ENCODE data around the gene SLC37A1.

SLC37A1 gene

GRCh38 chr21:42540396-42540795 lies 26.7 kb downstream of the SLC37A1 start:
- no peak overlapping the region for H3K27ac ChIP-seq (ENCODE audit: insufficient read depth in 1 of 2, low read depth in 1 of 2, low read length in 2 of 2, poor library complexity in 1 of 2, severe bottlenecking in 2 of 2)
- H3K36me3 ChIP-seq (ENCODE audit: control insufficient read depth in 4 of 4, insufficient read depth in 4 of 4, low read length in 3 of 4) = peaks cover 14 to 94% (median 52%) of the 10 kb centered on the region in 4 experiments
- H3K9me3 ChIP-seq (ENCODE audit: control extremely low read depth in 1 of 5, control insufficient read depth in 4 of 5, insufficient read depth in 2 of 5, low read depth in 1 of 5, low read length in 4 of 5) = no peaks in the 10 kb centered on the region
- CTCF ChIA-PET = interaction anchor here (1.0 to 7.5 kb wide), 2 partner anchors 74 to 86 kb away, joined by 3 to 61 read pairs; no protein-coding TSS in a partner anchor
- no peak overlapping the region for H3K4me3 ChIP-seq (ENCODE audit: control insufficient read depth in 1 of 7, extremely low read depth in 1 of 7, insufficient read depth in 4 of 7, low read depth in 2 of 7, low read length in 6 of 7)
- H3K4me1 ChIP-seq (ENCODE audit: control extremely low read depth in 1 of 4, control insufficient read depth in 4 of 4, insufficient read depth in 4 of 4, low read length in 3 of 4) = peaks cover 0 to 24% (median 10%) of the 10 kb centered on the region in 4 experiments
- no peak for DNase-seq
- H3K27me3 ChIP-seq (replicated peaks in 2 of 5; ENCODE audit: control insufficient read depth in 4 of 5, insufficient read depth in 5 of 5, low read length in 4 of 5) = no peaks in the 10 kb centered on the region
- POLR2A ChIA-PET = no interaction called here
- 85% methylated on average over 7 of the region's 8 CpGs for WGBS (ENCODE audit: insufficient coverage)

GRCh38 chr21:42541174-42541573 lies 27.5 kb downstream of the SLC37A1 start:
- Histone ChIP-seq H3K4me3 (ENCODE audit: control insufficient read depth in 1 of 7, extremely low read depth in 1 of 7, insufficient read depth in 4 of 7, low read depth in 2 of 7, low read length in 6 of 7) (no peak overlapping the region), H3K4me1 (ENCODE audit: control extremely low read depth in 1 of 4, control insufficient read depth in 4 of 4, insufficient read depth in 4 of 4, low read length in 3 of 4) (peaks cover 0 to 16% (median 5%) of the 10 kb centered on the region in 4 experiments), H3K27ac (ENCODE audit: insufficient read depth in 1 of 2, low read depth in 1 of 2, low read length in 2 of 2, poor library complexity in 1 of 2, severe bottlenecking in 2 of 2) (no peak overlapping the region), H3K27me3 (replicated peaks in 2 of 5; ENCODE audit: control insufficient read depth in 4 of 5, insufficient read depth in 5 of 5, low read length in 4 of 5) (no peaks in the 10 kb centered on the region), H3K36me3 (ENCODE audit: control insufficient read depth in 4 of 4, insufficient read depth in 4 of 4, low read length in 3 of 4) (peaks cover 17 to 94% (median 51%) of the 10 kb centered on the region in 4 experiments), H3K9me3 (ENCODE audit: control extremely low read depth in 1 of 5, control insufficient read depth in 4 of 5, insufficient read depth in 2 of 5, low read depth in 1 of 5, low read length in 4 of 5) (no peaks in the 10 kb centered on the region)
- WGBS (ENCODE audit: insufficient coverage) = 95% methylated on average over 9 of the region's 12 CpGs
- no peak for DNase-seq
- ChIA-PET CTCF (interaction anchor here (1.5 kb wide), 1 partner anchor 74 kb away, joined by 4 read pairs; no protein-coding TSS in a partner anchor), POLR2A (no interaction called here)

GRCh38 chr21:42541618-42542017 lies 28.0 kb downstream of the SLC37A1 start:
- H3K4me1 ChIP-seq (ENCODE audit: control extremely low read depth in 1 of 4, control insufficient read depth in 4 of 4, insufficient read depth in 4 of 4, low read length in 3 of 4) = peaks cover 0 to 12% (median 4%) of the 10 kb centered on the region in 4 experiments
- CTCF ChIA-PET = interaction anchor here (1.5 kb wide), 1 partner anchor 74 kb away, joined by 4 read pairs; no protein-coding TSS in a partner anchor
- DNase-seq = no peak
- H3K27ac ChIP-seq (ENCODE audit: insufficient read depth in 1 of 2, low read depth in 1 of 2, low read length in 2 of 2, poor library complexity in 1 of 2, severe bottlenecking in 2 of 2) = no peak overlapping the region
- peaks cover 17 to 94% (median 53%) of the 10 kb centered on the region in 4 experiments for H3K36me3 ChIP-seq (ENCODE audit: control insufficient read depth in 4 of 4, insufficient read depth in 4 of 4, low read length in 3 of 4)
- POLR2A ChIA-PET = no interaction called here
- no peaks in the 10 kb centered on the region for H3K27me3 ChIP-seq (replicated peaks in 2 of 5; ENCODE audit: control insufficient read depth in 4 of 5, insufficient read depth in 5 of 5, low read length in 4 of 5)
- no peaks in the 10 kb centered on the region for H3K9me3 ChIP-seq (ENCODE audit: control extremely low read depth in 1 of 5, control insufficient read depth in 4 of 5, insufficient read depth in 2 of 5, low read depth in 1 of 5, low read length in 4 of 5)
- H3K4me3 ChIP-seq (ENCODE audit: control insufficient read depth in 1 of 7, extremely low read depth in 1 of 7, insufficient read depth in 4 of 7, low read depth in 2 of 7, low read length in 6 of 7) = no peak overlapping the region

- Histone ChIP-seq H3K4me1 (ENCODE audit: control extremely low read depth in 1 of 4, control insufficient read depth in 4 of 4, insufficient read depth in 4 of 4, low read length in 3 of 4) (peaks cover 0 to 6% (median 2%) of the 10 kb centered on the region in 4 experiments), H3K27me3 (replicated peaks in 2 of 5; ENCODE audit: control insufficient read depth in 4 of 5, insufficient read depth in 5 of 5, low read length in 4 of 5) (no peaks in the 10 kb centered on the region), H3K9me3 (ENCODE audit: control extremely low read depth in 1 of 5, control insufficient read depth in 4 of 5, insufficient read depth in 2 of 5, low read depth in 1 of 5, low read length in 4 of 5) (no peaks in the 10 kb centered on the region), H3K36me3 (ENCODE audit: control insufficient read depth in 4 of 4, insufficient read depth in 4 of 4, low read length in 3 of 4) (peaks cover 17 to 94% (median 55%) of the 10 kb centered on the region in 4 experiments), H3K27ac (ENCODE audit: insufficient read depth in 1 of 2, low read depth in 1 of 2, low read length in 2 of 2, poor library complexity in 1 of 2, severe bottlenecking in 2 of 2) (no peak overlapping the region), H3K4me3 (ENCODE audit: control insufficient read depth in 1 of 7, extremely low read depth in 1 of 7, insufficient read depth in 4 of 7, low read depth in 2 of 7, low read length in 6 of 7) (no peak overlapping the region)
- DNase-seq = no peak
- POLR2A ChIA-PET = no interaction called here
- CTCF ChIA-PET = interaction anchor here (1.2 to 1.5 kb wide), 2 partner anchors 75 to 199 kb away, joined by 3 to 4 read pairs; no protein-coding TSS in a partner anchor
- WGBS (ENCODE audit: insufficient coverage) = 100% methylated on average over 3 of the region's 8 CpGs
Observed at GRCh38 chr21:42542196-42542595, 28.5 kb downstream of the SLC37A1 start.

GRCh38 chr21:42542596-42542995 lies 28.9 kb downstream of the SLC37A1 start:
- Histone ChIP-seq H3K4me3 (ENCODE audit: control insufficient read depth in 1 of 7, extremely low read depth in 1 of 7, insufficient read depth in 4 of 7, low read depth in 2 of 7, low read length in 6 of 7) (no peak overlapping the region), H3K4me1 (ENCODE audit: control extremely low read depth in 1 of 4, control insufficient read depth in 4 of 4, insufficient read depth in 4 of 4, low read length in 3 of 4) (peaks cover 0 to 2% (median under 1%) of the 10 kb centered on the region in 4 experiments), H3K27ac (ENCODE audit: insufficient read depth in 1 of 2, low read depth in 1 of 2, low read length in 2 of 2, poor library complexity in 1 of 2, severe bottlenecking in 2 of 2) (no peak overlapping the region), H3K9me3 (ENCODE audit: control extremely low read depth in 1 of 5, control insufficient read depth in 4 of 5, insufficient read depth in 2 of 5, low read depth in 1 of 5, low read length in 4 of 5) (no peaks in the 10 kb centered on the region), H3K27me3 (replicated peaks in 2 of 5; ENCODE audit: control insufficient read depth in 4 of 5, insufficient read depth in 5 of 5, low read length in 4 of 5) (no peaks in the 10 kb centered on the region), H3K36me3 (ENCODE audit: control insufficient read depth in 4 of 4, insufficient read depth in 4 of 4, low read length in 3 of 4) (peaks cover 17 to 97% (median 58%) of the 10 kb centered on the region in 4 experiments)
- DNase-seq = no peak
- ChIA-PET CTCF (interaction anchor here (1.2 kb wide), 1 partner anchor 199 kb away, joined by 3 read pairs; no protein-coding TSS in a partner anchor), POLR2A (no interaction called here)
- 91% methylated on average over 7 of the region's 10 CpGs for WGBS (ENCODE audit: insufficient coverage)

- H3K27ac ChIP-seq (ENCODE audit: insufficient read depth in 1 of 2, low read depth in 1 of 2, low read length in 2 of 2, poor library complexity in 1 of 2, severe bottlenecking in 2 of 2) = no peak overlapping the region
- no peaks in the 10 kb centered on the region for H3K27me3 ChIP-seq (replicated peaks in 2 of 5; ENCODE audit: control insufficient read depth in 4 of 5, insufficient read depth in 5 of 5, low read length in 4 of 5)
- peaks cover 0 to 2% (median 0%) of the 10 kb centered on the region in 4 experiments for H3K4me1 ChIP-seq (ENCODE audit: control extremely low read depth in 1 of 4, control insufficient read depth in 4 of 4, insufficient read depth in 4 of 4, low read length in 3 of 4)
- ChIA-PET CTCF (interaction anchor here (1.2 kb wide), 2 partner anchors 23 to 198 kb away, joined by 3 read pairs; no protein-coding TSS in a partner anchor), POLR2A (no interaction called here)
- DNase-seq = no peak
- no peaks in the 10 kb centered on the region for H3K9me3 ChIP-seq (ENCODE audit: control extremely low read depth in 1 of 5, control insufficient read depth in 4 of 5, insufficient read depth in 2 of 5, low read depth in 1 of 5, low read length in 4 of 5)
- 98% methylated on average over 24 of the region's 25 CpGs for WGBS (ENCODE audit: insufficient coverage)
- H3K36me3 ChIP-seq (ENCODE audit: control insufficient read depth in 4 of 4, insufficient read depth in 4 of 4, low read length in 3 of 4) = peaks cover 13 to 99% (median 64%) of the 10 kb centered on the region in 4 experiments
- no peak overlapping the region for H3K4me3 ChIP-seq (ENCODE audit: control insufficient read depth in 1 of 7, extremely low read depth in 1 of 7, insufficient read depth in 4 of 7, low read depth in 2 of 7, low read length in 6 of 7)
Observed at GRCh38 chr21:42543106-42543847, 29.6 kb downstream of the SLC37A1 start.

- no peak for DNase-seq
- CTCF ChIA-PET = interaction anchor here (1.2 to 1.5 kb wide), 2 partner anchors 8 to 24 kb away, joined by 3 to 7 read pairs; no protein-coding TSS in a partner anchor
- no peaks in the 10 kb centered on the region for H3K27me3 ChIP-seq (replicated peaks in 2 of 5; ENCODE audit: control insufficient read depth in 4 of 5, insufficient read depth in 5 of 5, low read length in 4 of 5)
- POLR2A ChIA-PET = no interaction called here
- 94% methylated on average over 7 of the region's 8 CpGs for WGBS (ENCODE audit: insufficient coverage)
- H3K9me3 ChIP-seq (ENCODE audit: control extremely low read depth in 1 of 5, control insufficient read depth in 4 of 5, insufficient read depth in 2 of 5, low read depth in 1 of 5, low read length in 4 of 5) = no peaks in the 10 kb centered on the region
- no peak overlapping the region for H3K4me3 ChIP-seq (ENCODE audit: control insufficient read depth in 1 of 7, extremely low read depth in 1 of 7, insufficient read depth in 4 of 7, low read depth in 2 of 7, low read length in 6 of 7)
- peaks cover 11 to 99% (median 66%) of the 10 kb centered on the region in 4 experiments for H3K36me3 ChIP-seq (ENCODE audit: control insufficient read depth in 4 of 4, insufficient read depth in 4 of 4, low read length in 3 of 4)
- H3K27ac ChIP-seq (ENCODE audit: insufficient read depth in 1 of 2, low read depth in 1 of 2, low read length in 2 of 2, poor library complexity in 1 of 2, severe bottlenecking in 2 of 2) = peak overlapping the region in 1 of 2 experiments; percentile 73
- peaks cover 0 to 2% (median 0%) of the 10 kb centered on the region in 4 experiments for H3K4me1 ChIP-seq (ENCODE audit: control extremely low read depth in 1 of 4, control insufficient read depth in 4 of 4, insufficient read depth in 4 of 4, low read length in 3 of 4)
Observed at GRCh38 chr21:42544544-42544943, 30.9 kb downstream of the SLC37A1 start.

Measured in common myeloid progenitor, CD34-positive (primary cell).